GM21529 (cell line): Measurements from ENCODE around the gene CKAP2.
A peak's percentile ranks its signal among the peaks of the same experiment; 100 is the strongest.
"Not testable (repeated sequence)": the region's sequence is repeated elsewhere in the genome, so short reads cannot be mapped to it uniquely, and the experiment has no call there.

Experiments
- ATAC-seq: cut with Tn5 transposase; IDR thresholded peaks from one replicate; pipeline ENCODE4 v1.9.1; 2021; ENCODE audit not compliant: unreplicated experiment

Gene CKAP2, protein sequence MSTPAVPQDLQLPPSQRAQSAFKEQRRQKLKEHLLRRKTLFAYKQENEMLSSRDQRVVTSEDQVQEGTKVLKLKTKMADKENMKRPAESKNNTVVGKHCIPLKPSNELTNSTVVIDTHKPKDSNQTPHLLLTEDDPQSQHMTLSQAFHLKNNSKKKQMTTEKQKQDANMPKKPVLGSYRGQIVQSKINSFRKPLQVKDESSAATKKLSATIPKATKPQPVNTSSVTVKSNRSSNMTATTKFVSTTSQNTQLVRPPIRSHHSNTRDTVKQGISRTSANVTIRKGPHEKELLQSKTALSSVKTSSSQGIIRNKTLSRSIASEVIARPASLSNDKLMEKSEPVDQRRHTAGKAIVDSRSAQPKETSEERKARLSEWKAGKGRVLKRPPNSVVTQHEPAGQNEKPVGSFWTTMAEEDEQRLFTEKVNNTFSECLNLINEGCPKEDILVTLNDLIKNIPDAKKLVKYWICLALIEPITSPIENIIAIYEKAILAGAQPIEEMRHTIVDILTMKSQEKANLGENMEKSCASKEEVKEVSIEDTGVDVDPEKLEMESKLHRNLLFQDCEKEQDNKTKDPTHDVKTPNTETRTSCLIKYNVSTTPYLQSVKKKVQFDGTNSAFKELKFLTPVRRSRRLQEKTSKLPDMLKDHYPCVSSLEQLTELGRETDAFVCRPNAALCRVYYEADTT

DNA sequence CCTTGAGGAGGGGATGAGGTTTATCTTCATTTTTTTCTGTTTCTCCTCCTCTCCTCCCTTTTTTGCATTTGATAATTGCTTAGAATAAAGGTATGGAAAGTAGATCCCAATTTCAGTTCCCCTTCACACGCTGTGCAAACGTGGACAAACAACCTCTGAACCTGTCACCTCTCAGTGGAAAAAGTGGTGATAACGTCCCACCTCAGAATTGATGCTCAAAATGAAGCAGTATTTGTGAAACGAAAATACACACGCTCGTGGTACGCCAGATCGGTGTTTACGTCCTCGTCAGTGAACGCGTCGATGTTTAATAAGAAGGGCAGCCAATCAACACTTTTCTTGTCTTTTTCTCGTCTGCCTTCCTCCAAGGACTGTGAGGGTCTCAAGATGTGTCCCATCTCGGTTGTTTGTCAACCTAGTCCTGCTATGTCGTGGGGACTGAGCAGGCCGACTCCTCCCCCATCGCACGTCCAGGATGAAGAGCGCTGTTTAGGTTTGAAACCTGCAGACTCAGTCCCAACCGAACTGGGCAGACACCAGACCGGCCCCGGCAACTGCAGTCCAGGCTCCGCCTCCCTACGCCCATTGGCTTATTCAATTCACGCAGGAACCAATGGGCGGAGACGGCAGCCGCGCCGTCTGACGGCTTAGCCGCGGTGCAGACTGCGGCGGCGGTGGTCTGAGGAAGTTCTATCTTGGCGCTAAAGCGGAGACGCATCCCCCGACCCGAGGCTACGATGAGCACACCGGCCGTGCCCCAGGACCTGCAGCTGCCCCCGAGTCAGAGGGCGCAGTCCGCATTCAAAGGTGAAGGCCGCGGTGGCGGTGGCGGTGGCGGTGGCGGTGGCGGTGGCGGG lies at the start of gene CKAP2:
Gene CKAP2, plus strand, starts transcription at position 659 of the 857 bp plus-strand sequence. Its CDS starts 79 bp downstream, at position 738.
- peak; percentile 74 for ATAC-seq

DNA sequence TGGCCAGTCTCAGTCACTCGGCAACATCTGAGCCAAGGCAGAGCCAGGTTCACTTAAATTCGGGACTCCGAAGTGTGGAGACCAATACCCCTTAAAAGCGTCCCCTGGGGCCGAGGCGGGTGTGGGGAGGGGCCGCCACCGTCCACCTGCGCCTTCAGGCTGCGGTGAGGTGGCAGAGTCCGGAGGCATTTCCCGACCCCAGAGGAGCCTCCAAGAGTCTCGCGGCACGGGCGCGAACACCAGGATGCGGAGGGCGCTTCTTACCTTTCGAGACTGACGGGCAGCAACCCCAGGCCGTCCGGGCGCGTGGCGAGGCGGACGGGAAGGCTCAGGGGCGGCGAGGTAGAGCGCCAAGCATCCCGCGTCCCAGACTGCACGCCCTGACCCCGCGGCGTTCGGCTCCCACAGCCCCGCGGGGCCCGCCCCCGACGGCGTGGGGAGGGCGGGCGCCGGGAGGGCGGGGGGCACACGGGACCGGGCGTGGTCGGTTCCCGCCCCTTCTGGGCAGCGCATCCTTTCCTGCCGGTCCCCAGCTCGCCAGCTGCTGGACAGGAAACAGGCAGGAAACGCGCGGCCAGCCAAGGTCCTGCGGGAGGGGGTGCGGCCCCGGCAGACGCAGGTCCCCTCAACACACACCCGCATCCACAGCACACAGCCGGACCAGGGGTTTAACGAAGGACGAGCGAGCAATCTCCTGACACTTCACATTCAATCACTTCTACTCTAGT lies 49.3 kb upstream of the CKAP2 start, which contains the start of gene THSD1:
Gene THSD1, minus strand, starts transcription at position 406 of the 728 bp plus-strand sequence. CDS start 3,572 bp downstream, outside the sequence.
- peak; percentile 46 for ATAC-seq

GRCh38 chr13:52406629-52407028 lies 48.6 kb upstream of the CKAP2 start:
- no peak for ATAC-seq

DNA sequence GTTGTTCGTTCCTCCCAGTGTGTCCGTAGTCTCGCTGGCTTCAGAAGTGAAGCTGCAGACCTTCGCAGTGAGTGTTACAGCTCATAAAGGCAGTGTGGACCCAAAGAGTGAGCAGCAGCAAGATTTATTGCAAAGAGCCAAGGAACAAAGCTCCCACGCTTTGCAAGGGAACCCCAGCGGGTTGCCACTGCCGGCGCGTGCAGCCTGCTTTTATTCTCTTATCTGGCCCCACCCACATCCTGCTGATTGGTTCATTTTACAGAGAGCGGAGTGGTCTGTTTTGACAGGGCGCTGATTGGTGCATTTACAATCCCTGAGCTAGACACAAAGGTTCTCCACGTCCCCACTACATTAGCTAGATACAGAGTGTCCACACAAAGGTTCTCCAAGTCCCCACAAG lies 47.8 kb upstream of the CKAP2 start:
- ATAC-seq = not testable (repeated sequence)

GRCh38 chr13:52408071-52408658 lies 47.1 kb upstream of the CKAP2 start:
- ATAC-seq = not testable (repeated sequence)

GRCh38 chr13:52411629-52412028 lies 43.6 kb upstream of the CKAP2 start:
- ATAC-seq = peak; percentile 88

DNA sequence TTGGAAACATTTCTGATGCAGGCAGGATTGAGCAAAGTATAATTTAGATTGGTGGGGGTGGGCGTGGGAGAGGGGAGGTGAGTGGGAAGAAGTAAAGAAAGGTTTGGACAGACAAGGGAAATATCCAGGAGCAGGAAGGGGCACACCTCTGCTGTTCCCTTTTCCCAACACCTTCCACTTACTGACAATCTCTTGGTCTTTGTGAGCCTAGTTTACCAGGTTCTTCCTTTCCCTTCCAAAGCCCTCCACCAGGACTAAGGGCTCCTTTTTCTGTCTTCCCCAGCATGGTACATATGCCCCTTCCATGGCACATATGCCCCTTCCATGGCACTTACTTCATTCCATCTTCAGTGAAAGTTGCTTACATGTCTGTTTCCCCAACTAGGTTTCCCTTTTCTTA lies 43.1 kb upstream of the CKAP2 start:
- ATAC-seq = no peak

- no peak for ATAC-seq
Measured at GRCh38 chr13:52414051-52414450, 41.2 kb upstream of the CKAP2 start.

GRCh38 chr13:52414963-52415362 lies 40.3 kb upstream of the CKAP2 start:
- no peak for ATAC-seq

DNA sequence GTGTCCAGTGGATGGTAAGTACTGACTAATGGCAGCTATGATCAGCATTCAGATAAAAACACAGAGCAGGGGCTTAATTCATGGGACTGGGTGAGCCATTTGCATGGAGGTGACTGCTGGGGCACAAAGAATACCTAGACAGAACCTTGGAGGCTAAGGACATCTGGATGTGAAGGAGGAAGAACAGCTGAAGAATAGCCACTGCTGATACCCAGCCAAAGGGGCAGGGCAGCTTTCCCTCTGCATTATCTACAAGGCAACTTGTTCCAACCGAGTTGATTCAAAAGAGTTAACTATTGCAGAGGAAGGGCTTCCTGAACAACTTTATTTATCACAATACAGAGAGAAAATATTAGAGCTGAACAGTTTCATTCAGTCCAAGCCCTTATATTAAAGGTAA lies 36.2 kb upstream of the CKAP2 start:
- ATAC-seq = no peak

DNA sequence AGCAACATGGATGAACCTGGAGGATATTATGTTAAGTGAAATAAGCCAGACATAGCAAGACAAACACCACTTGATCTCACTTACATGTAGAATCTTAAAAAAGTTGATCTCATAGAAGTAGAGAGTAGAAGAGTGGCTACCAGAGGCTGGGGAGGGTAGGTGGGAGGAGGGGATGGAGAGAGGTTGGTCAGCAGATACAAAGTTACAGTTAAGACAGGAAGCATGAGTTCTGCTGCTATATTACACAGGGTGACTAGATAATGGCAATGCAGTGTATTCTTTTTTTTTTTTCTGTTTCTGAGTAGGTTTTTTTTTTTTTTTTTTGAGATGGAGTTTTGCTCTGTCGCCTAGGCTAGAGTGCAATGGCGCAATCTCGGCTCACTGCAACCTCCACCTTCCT lies 34.1 kb upstream of the CKAP2 start:
- ATAC-seq = no peak

DNA sequence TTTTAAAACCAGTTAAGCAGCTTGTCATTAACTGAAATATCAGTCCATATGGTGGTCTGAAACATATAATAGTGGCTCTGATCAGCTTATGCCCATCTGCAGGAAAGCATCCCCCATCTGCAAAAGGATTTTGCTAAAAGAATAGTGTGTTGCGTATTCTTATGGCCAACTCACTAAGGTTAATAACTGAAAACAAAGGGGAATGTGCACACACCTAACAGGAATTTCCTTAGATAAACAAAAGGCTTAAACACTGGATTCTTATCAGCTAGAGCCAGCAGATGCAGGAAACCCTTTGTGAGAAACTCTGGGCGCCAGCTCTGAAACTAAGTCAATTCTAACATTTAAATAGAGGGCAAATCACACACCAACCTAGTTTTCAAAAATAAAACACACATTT lies 27.0 kb upstream of the CKAP2 start:
- ATAC-seq = no peak

GRCh38 chr13:52432456-52432855 lies 22.8 kb upstream of the CKAP2 start:
- no peak for ATAC-seq

- no peak for ATAC-seq
Measured at GRCh38 chr13:52446265-52446664, 9.0 kb upstream of the CKAP2 start.

DNA sequence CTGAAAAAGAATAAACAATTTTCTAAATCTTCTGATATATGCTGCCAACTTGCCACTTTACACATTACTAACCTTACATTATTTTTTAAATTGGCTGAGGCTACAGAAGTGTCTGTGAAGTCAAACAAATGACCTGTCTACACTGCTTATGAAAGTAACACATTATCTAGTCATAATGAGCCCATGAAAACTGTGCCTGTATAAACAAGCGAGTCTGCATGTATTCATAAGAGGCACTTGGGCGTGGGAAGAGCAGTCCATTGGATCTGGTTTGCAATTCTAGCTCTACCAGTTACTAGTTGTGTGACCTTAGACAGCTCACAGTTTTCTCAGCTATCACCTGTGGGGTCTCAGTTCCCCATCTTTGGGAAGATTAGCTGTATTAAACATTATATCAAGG lies 7.9 kb upstream of the CKAP2 start:
- ATAC-seq = no peak

GRCh38 chr13:52447815-52448552 lies 7.3 kb upstream of the CKAP2 start:
- ATAC-seq = no peak

GRCh38 chr13:52449331-52450011 lies 5.8 kb upstream of the CKAP2 start:
- ATAC-seq = peak; percentile 0

GRCh38 chr13:52450012-52450792 lies 5.1 kb upstream of the CKAP2 start, which contains the start of gene VPS36:
Gene VPS36, minus strand, starts transcription at chr13:52450634. Its CDS starts 40 bp downstream, at chr13:52450594.
- ATAC-seq = peak; percentile 63
